ENCODE results near the gene CDKL5. TPM values are rescaled to one million over a fixed set of nuclear protein-coding genes. Genes with fewer than 3 reads are reported as not detected.

CDKL5 gene
- total and polyA plus RNA-seq, 8 donors, result under 0.01 to 21.4 (median 3.5) TPM

GRCh38 chrX:18643243-18643642, 217.8 kb downstream of the CDKL5 start:
- 80 to 95% (median 83%) methylated on average over 3 of the region's 3 CpGs for WGBS, 5 donors

GRCh38 chrX:18643853-18644252, 218.4 kb downstream of the CDKL5 start:
- Histone ChIP-seq H3K36me3 (no peaks in the 10 kb centered on the region), H3K27ac (no peak overlapping the region), H3K4me1 (no peaks in the 10 kb centered on the region), H3K9me3 (no peaks in the 10 kb centered on the region), H3K4me3 (no peak overlapping the region), H3K27me3 (no peaks in the 10 kb centered on the region)
- no peak for TF ChIP-seq CTCF (IDR thresholded peaks at IDR 0.05)
- TF ChIP-seq EP300 (IDR thresholded peaks at IDR 0.05), result no peak
- TF ChIP-seq POLR2AphosphoS5 (IDR thresholded peaks at IDR 0.05), result no peak
- TF ChIP-seq POLR2A (IDR thresholded peaks at IDR 0.05), result no peak
- 48 to 68% (median 61%) methylated on average over 3 of the region's 3 CpGs for WGBS, 5 donors
- intact Hi-C loops (cut with DNase I; ENCODE audit: low total_unique reads), result no loop called here
- DNase-seq, result no peak

More at GRCh38 chrX:18643243-18643642, 217.8 kb downstream of the CDKL5 start:
- Histone ChIP-seq H3K4me3 (no peak overlapping the region), H3K9me3 (no peaks in the 10 kb centered on the region), H3K4me1 (no peaks in the 10 kb centered on the region), H3K36me3 (no peaks in the 10 kb centered on the region), H3K27ac (no peak overlapping the region), H3K27me3 (no peaks in the 10 kb centered on the region)
- TF ChIP-seq EP300 (IDR thresholded peaks at IDR 0.05) (no peak), POLR2AphosphoS5 (IDR thresholded peaks at IDR 0.05) (no peak), POLR2A (IDR thresholded peaks at IDR 0.05) (no peak), CTCF (IDR thresholded peaks at IDR 0.05) (no peak)
- intact Hi-C loops (cut with DNase I; ENCODE audit: low total_unique reads), result no loop called here
- DNase-seq, result no peak

DNA sequence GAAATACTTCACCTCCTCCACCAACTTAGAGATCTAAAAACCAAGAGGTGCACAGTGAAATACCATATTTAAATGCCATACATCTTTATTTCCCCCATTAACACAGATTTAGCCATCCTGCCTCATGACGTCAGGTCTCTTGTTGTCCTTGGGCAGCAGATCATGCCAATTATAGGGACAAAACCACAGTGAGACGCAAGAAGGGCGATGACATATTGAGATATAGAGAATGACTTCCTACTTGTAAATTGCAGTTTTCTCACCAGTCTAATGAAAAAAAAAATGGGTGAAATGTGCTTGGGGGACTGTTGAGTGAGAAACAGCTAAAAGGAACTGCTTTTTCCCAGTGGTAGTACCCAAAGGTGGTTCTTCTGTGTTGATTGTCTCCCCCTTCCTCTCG, 222.2 kb downstream of the CDKL5 start:
- H3K4me1 ChIP-seq, result no peaks in the 10 kb centered on the region
- TF ChIP-seq POLR2AphosphoS5 (IDR thresholded peaks at IDR 0.05) (no peak), POLR2A (IDR thresholded peaks at IDR 0.05) (no peak), CTCF (IDR thresholded peaks at IDR 0.05) (no peak), EP300 (IDR thresholded peaks at IDR 0.05) (no peak)
- intact Hi-C loops (cut with DNase I; ENCODE audit: low total_unique reads), result no loop called here

DNA sequence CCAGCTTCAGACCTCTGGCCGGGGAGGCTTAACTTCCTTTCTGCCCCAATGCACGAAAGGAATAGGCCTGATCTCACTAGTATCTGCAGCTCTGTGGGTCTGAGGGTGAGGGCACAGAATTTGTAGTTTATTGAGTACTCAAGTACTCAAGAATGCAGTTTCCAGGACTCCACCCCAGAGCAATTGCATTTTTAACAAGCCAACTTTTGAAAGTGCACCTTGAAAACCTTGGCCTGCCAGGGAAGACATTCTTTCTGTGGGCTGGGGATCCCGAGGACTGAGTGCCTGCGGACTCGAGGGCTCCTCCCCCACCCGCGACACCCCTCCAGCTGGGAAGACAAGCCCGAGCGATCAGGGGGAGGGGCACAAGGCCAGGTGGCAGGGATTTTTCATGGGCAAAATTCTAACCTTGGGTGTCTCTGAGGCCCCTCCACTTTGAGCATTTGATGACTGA, 224.1 kb downstream of the CDKL5 start:
- TF ChIP-seq CTCF (IDR thresholded peaks at IDR 0.05), result no peak
- TF ChIP-seq POLR2AphosphoS5 (IDR thresholded peaks at IDR 0.05), result no peak
- TF ChIP-seq EP300 (IDR thresholded peaks at IDR 0.05), result no peak
- no peak for TF ChIP-seq POLR2A (IDR thresholded peaks at IDR 0.05)
- Histone ChIP-seq H3K4me1 (no peaks in the 10 kb centered on the region), H3K27ac (no peak overlapping the region), H3K4me3 (no peak overlapping the region), H3K36me3 (no peaks in the 10 kb centered on the region), H3K9me3 (no peaks in the 10 kb centered on the region), H3K27me3 (no peaks in the 10 kb centered on the region)
- intact Hi-C loops (cut with DNase I; ENCODE audit: low total_unique reads), result no loop called here
- WGBS, 5 donors, result 45 to 61% (median 52%) methylated on average over 4 to 9 of the region's 9 CpGs
- DNase-seq, result no peak

More for the DNA sequence above, 222.2 kb downstream of the CDKL5 start:
- Histone ChIP-seq H3K27ac (no peak overlapping the region), H3K36me3 (no peaks in the 10 kb centered on the region), H3K9me3 (no peaks in the 10 kb centered on the region), H3K27me3 (no peaks in the 10 kb centered on the region), H3K4me3 (no peak overlapping the region)
- DNase-seq, result no peak
- WGBS, 5 donors, result 78 to 90% (median 88%) methylated on average over 4 of the region's 4 CpGs
